ENCODE results near the gene ALDH4A1.
"Not testable (repeated sequence)": the region's sequence is repeated elsewhere in the genome, so short reads cannot be mapped to it uniquely, and the experiment has no call there.

Gene ALDH4A1

GRCh38 chr1:18876210-18876609 is 26.1 kb downstream of the ALDH4A1 start:
- no peak for DNase-seq

- no peak for DNase-seq
Measured at GRCh38 chr1:18875796-18876128, 26.6 kb downstream of the ALDH4A1 start.

- peak; percentile 60 to 75 for DNase-seq
Measured at GRCh38 chr1:18875107-18875795, 27.1 kb downstream of the ALDH4A1 start.

- no peak for DNase-seq
Measured at GRCh38 chr1:18874600-18874999, 27.8 kb downstream of the ALDH4A1 start.

- DNase-seq, result no peak
Measured at GRCh38 chr1:18874036-18874435, 28.3 kb downstream of the ALDH4A1 start.

- DNase-seq, result no peak
Measured at GRCh38 chr1:18872071-18872611, 30.2 kb downstream of the ALDH4A1 start.

GRCh38 chr1:18871401-18872070 is 30.8 kb downstream of the ALDH4A1 start:
- DNase-seq, result no peak

GRCh38 chr1:18870957-18871356 is 31.4 kb downstream of the ALDH4A1 start:
- peak; percentile 23 to 43 for DNase-seq

GRCh38 chr1:18870595-18870865 is 31.8 kb downstream of the ALDH4A1 start:
- DNase-seq, result not testable (repeated sequence)

- DNase-seq, result no peak
Measured at GRCh38 chr1:18869847-18870594, 32.3 kb downstream of the ALDH4A1 start.

- DNase-seq, result no peak
Measured at GRCh38 chr1:18868801-18869424, 33.4 kb downstream of the ALDH4A1 start.

- no peak for DNase-seq
Measured at GRCh38 chr1:18868354-18868753, 34.0 kb downstream of the ALDH4A1 start.

GRCh38 chr1:18866846-18867245 is 35.5 kb downstream of the ALDH4A1 start:
- DNase-seq, result no peak

- DNase-seq, result no peak
Measured at GRCh38 chr1:18866314-18866713, 36.0 kb downstream of the ALDH4A1 start.

GRCh38 chr1:18865176-18865575 is 37.2 kb downstream of the ALDH4A1 start:
- DNase-seq, result no peak

GRCh38 chr1:18861590-18861989 is 40.8 kb downstream of the ALDH4A1 start:
- no peak for DNase-seq

- no peak for DNase-seq
Measured at GRCh38 chr1:18861082-18861481, 41.3 kb downstream of the ALDH4A1 start.

GRCh38 chr1:18859560-18859959 is 42.8 kb downstream of the ALDH4A1 start, which contains the start of gene TAS1R2:
TAS1R2 (minus strand) TSS chr1:18859660; CDS start chr1:18859660, 0 bp downstream.
- no peak for DNase-seq

- DNase-seq, result no peak
Measured at GRCh38 chr1:18858070-18858688, 44.2 kb downstream of the ALDH4A1 start.

GRCh38 chr1:18856435-18856834 is 45.9 kb downstream of the ALDH4A1 start:
- DNase-seq, result no peak

- no peak for DNase-seq
Measured at GRCh38 chr1:18855573-18855972, 46.8 kb downstream of the ALDH4A1 start.

GRCh38 chr1:18854331-18855025 is 47.9 kb downstream of the ALDH4A1 start:
- no peak for DNase-seq

Measured in inflammatory macrophage (primary cell).